IMR-90 (cell line): Measurements from ENCODE around the gene INMT.

Source experiments
- CHD1 ChIP-seq: IDR thresholded peaks from 2 replicates; pipeline ENCODE4 v1.6.1; 2012; ENCODE audit warnings: low read depth, low read length, improper control_type of control experiment
- CTCF ChIP-seq: conservative IDR thresholded peaks from 2 replicates; pipeline ENCODE4 v1.5.1; 2012; ENCODE audit warnings: mild to moderate bottlenecking, low read depth, low read length, improper control_type of control experiment
- ELK1 ChIP-seq: fragments of 150-350 bp; IDR thresholded peaks from 2 replicates; pipeline ENCODE4 v1.6.1; 2016; ENCODE audit warnings: low read depth, mild to moderate bottlenecking, low read length, moderate library complexity, borderline replicate concordance
- FOS ChIP-seq: fragments of 150-350 bp; IDR thresholded peaks from 2 replicates; pipeline ENCODE4 v1.6.1; 2016; ENCODE audit warnings: low read depth, low read length
- MAFK ChIP-seq: IDR thresholded peaks from 2 replicates; pipeline ENCODE4 v1.6.1; 2012; ENCODE audit warnings: low read depth, low read length, improper control_type of control experiment
- MAZ ChIP-seq: IDR thresholded peaks from 2 replicates; pipeline ENCODE4 v1.6.1; 2012; ENCODE audit warnings: low read depth, mild to moderate bottlenecking, low read length, improper control_type of control experiment, moderate library complexity, borderline replicate concordance
- NFE2L2 ChIP-seq: fragments of 150-350 bp; IDR thresholded peaks from 2 replicates; pipeline ENCODE4 v1.6.1; 2016; ENCODE audit warnings: low read depth, mild to moderate bottlenecking, low read length
- POLR2A ChIP-seq: IDR thresholded peaks from 2 replicates; pipeline ENCODE4 v1.6.1; 2012; ENCODE audit warnings: mild to moderate bottlenecking, low read depth, low read length
- RAD21 ChIP-seq: IDR thresholded peaks from 2 replicates; pipeline ENCODE4 v1.6.1; 2012; ENCODE audit warnings: low read length, improper control_type of control experiment
- RFX5 ChIP-seq: IDR thresholded peaks from 2 replicates; pipeline ENCODE4 v1.8.0; 2012; ENCODE audit warnings: low read depth, mild to moderate bottlenecking, low read length, moderate library complexity

GRCh38 chr7:30708983-30709382, 43.0 kb upstream of the INMT start:
- TF ChIP-seq CHD1, result no peak
- TF ChIP-seq MAFK, result no peak
- no peak for TF ChIP-seq CTCF
- TF ChIP-seq POLR2A, result no peak
- TF ChIP-seq RFX5, result no peak
- TF ChIP-seq NFE2L2, result no peak
- TF ChIP-seq ELK1, result no peak
- no peak for TF ChIP-seq RAD21
- no peak for TF ChIP-seq FOS
- no peak for TF ChIP-seq MAZ
